HG02981 (cell line): ENCODE data around the gene NCK2.

Experiments used
- ATAC-seq: cut with Tn5 transposase; IDR thresholded peaks from one replicate; pipeline ENCODE4 v1.9.1; 2021; ENCODE audit warnings: mild to moderate bottlenecking, moderate library complexity; ENCODE audit not compliant: unreplicated experiment

Gene NCK2

GRCh38 chr2:105866216-105867185 is 121.8 kb downstream of the NCK2 start:
- ATAC-seq: no peak

- ATAC-seq: no peak
Measured at GRCh38 chr2:105867587-105867986, 122.9 kb downstream of the NCK2 start.

GRCh38 chr2:105868060-105868459 is 123.3 kb downstream of the NCK2 start:
- no peak for ATAC-seq

- ATAC-seq: no peak
Measured at GRCh38 chr2:105869341-105869740, 124.6 kb downstream of the NCK2 start.

GRCh38 chr2:105870062-105870461 is 125.3 kb downstream of the NCK2 start:
- ATAC-seq: no peak

- no peak for ATAC-seq
Measured at GRCh38 chr2:105870858-105871257, 126.1 kb downstream of the NCK2 start.

GRCh38 chr2:105872142-105872728 is 127.5 kb downstream of the NCK2 start:
- no peak for ATAC-seq

GRCh38 chr2:105872830-105873229 is 128.1 kb downstream of the NCK2 start:
- no peak for ATAC-seq

GRCh38 chr2:105873281-105873680 is 128.6 kb downstream of the NCK2 start:
- ATAC-seq: no peak

GRCh38 chr2:105873721-105874120 is 129.0 kb downstream of the NCK2 start:
- peak; percentile 86 for ATAC-seq

- ATAC-seq: no peak
Measured at GRCh38 chr2:105874466-105874865, 129.8 kb downstream of the NCK2 start.

- no peak for ATAC-seq
Measured at GRCh38 chr2:105875241-105875640, 130.5 kb downstream of the NCK2 start.

GRCh38 chr2:105876191-105876590 is 131.5 kb downstream of the NCK2 start:
- no peak for ATAC-seq

GRCh38 chr2:105877945-105878344 is 133.2 kb downstream of the NCK2 start:
- ATAC-seq: no peak

- ATAC-seq: no peak
Measured at GRCh38 chr2:105879106-105879802, 134.5 kb downstream of the NCK2 start.

GRCh38 chr2:105879803-105880300 is 135.1 kb downstream of the NCK2 start:
- no peak for ATAC-seq

GRCh38 chr2:105880637-105881036 is 135.9 kb downstream of the NCK2 start:
- ATAC-seq: no peak

GRCh38 chr2:105881286-105882136 is 136.8 kb downstream of the NCK2 start:
- ATAC-seq: no peak

GRCh38 chr2:105882341-105882740 is 137.6 kb downstream of the NCK2 start:
- no peak for ATAC-seq

- ATAC-seq: no peak
Measured at GRCh38 chr2:105882920-105883435, 138.3 kb downstream of the NCK2 start.
